GM23338 (cell line): ENCODE results near the gene MGLL. TPM values are rescaled to one million over a fixed set of nuclear protein-coding genes. Genes with fewer than 3 reads are reported as not detected.

ENCODE experiments used
- ATAC-seq: fragments of 200-7000 bp; cut with Tn5 transposase; 3 replicates; pipeline ENCODE4 v1.9.1; 2020
- DNase-seq: peaks from one replicate; pipeline ENCODE4 v3.0.0-alpha.2; 2015; ENCODE audit warnings: low spot score
- H2AFZ ChIP-seq: fragments of 200-600 bp; sonication (generic); 2 replicates; pipeline ENCODE4 v1.8.0; 2016; ENCODE audit warnings: antibody characterized with exemption, mild to moderate bottlenecking, moderate library complexity
- H3F3A ChIP-seq: fragments of 200-600 bp; sonication (generic); replicated peaks from 2 replicates; pipeline ENCODE4 v1.8.0; 2017; ENCODE audit warnings: antibody characterized with exemption, mixed run types, low read depth
- H3K27ac ChIP-seq: fragments of 200-600 bp; sonication (generic); 2 replicates; pipeline ENCODE4 v1.6.1; 2016; ENCODE audit warnings: low read depth
- H3K27me3 ChIP-seq: fragments of 200-600 bp; sonication (generic); 2 replicates; pipeline ENCODE4 v1.8.0; 2016; ENCODE audit warnings: mild to moderate bottlenecking, mixed run types, moderate library complexity; ENCODE audit not compliant: insufficient read depth
- H3K36me3 ChIP-seq: fragments of 200-600 bp; sonication (generic); 2 replicates; pipeline ENCODE4 v1.8.0; 2016; ENCODE audit warnings: mild to moderate bottlenecking; ENCODE audit not compliant: insufficient read depth
- H3K4me1 ChIP-seq: fragments of 200-600 bp; sonication (generic); 2 replicates; pipeline ENCODE4 v1.8.0; 2016; ENCODE audit warnings: mild to moderate bottlenecking, moderate library complexity; ENCODE audit not compliant: insufficient read depth
- H3K4me2 ChIP-seq: fragments of 200-600 bp; sonication (generic); 2 replicates; pipeline ENCODE4 v1.7.1; 2017; ENCODE audit warnings: mixed run types
- H3K4me3 ChIP-seq: fragments of 200-600 bp; sonication (generic); 2 replicates; pipeline ENCODE4 v1.6.1; 2016; ENCODE audit warnings: mixed run types
- H3K79me2 ChIP-seq: fragments of 200-600 bp; sonication (generic); replicated peaks from 2 replicates; pipeline ENCODE4 v1.8.0; 2017; ENCODE audit warnings: mild to moderate bottlenecking; ENCODE audit not compliant: insufficient read depth
- H3K9me2 ChIP-seq: fragments of 200-600 bp; sonication (generic); 2 replicates; pipeline ENCODE4 v1.8.0; 2017; ENCODE audit not compliant: insufficient read depth
- H4K20me1 ChIP-seq: fragments of 200-600 bp; sonication (generic); replicated peaks from 2 replicates; pipeline ENCODE4 v1.8.0; 2017; ENCODE audit warnings: mild to moderate bottlenecking; ENCODE audit not compliant: insufficient read depth
- H3K27ac Mint-ChIP-seq: 2 replicates; pipeline ENCODE4 v1.8.0; 2020; ENCODE audit warnings: inconsistent platforms, mild to moderate bottlenecking, moderate library complexity, mixed read lengths
- H3K27me3 Mint-ChIP-seq: 3 replicates; pipeline ENCODE4 v1.8.0; 2022; ENCODE audit warnings: low read depth, mild to moderate bottlenecking, moderate library complexity, mixed read lengths, inconsistent platforms; ENCODE audit not compliant: insufficient read depth, poor library complexity
- H3K36me3 Mint-ChIP-seq: 3 replicates; pipeline ENCODE4 v1.8.0; 2021; ENCODE audit warnings: low read depth, mild to moderate bottlenecking, inconsistent platforms, moderate library complexity, mixed read lengths
- H3K4me1 Mint-ChIP-seq: 3 replicates; pipeline ENCODE4 v1.8.0; 2020; ENCODE audit warnings: mild to moderate bottlenecking, inconsistent platforms, mixed read lengths
- H3K4me3 Mint-ChIP-seq: 3 replicates; pipeline ENCODE4 v1.8.0; 2021; ENCODE audit warnings: moderate library complexity, mild to moderate bottlenecking, inconsistent platforms, mixed read lengths
- H3K9me3 Mint-ChIP-seq: 3 replicates; pipeline ENCODE4 v1.8.0; 2020; ENCODE audit warnings: moderate library complexity, mild to moderate bottlenecking, inconsistent platforms, mixed read lengths
- CREB1 ChIP-seq: fragments of 250-450 bp; sonication (Bioruptor Pico); IDR thresholded peaks from 2 replicates; pipeline ENCODE4 v1.5.0; 2020; ENCODE audit warnings: low read depth, mild to moderate bottlenecking, moderate library complexity
- CTCF ChIP-seq, 2 experiments: fragments of 200-600 bp in 1 of 2; sonication (generic) in 1 of 2; conservative IDR thresholded peaks; 2 replicates each; pipeline versions ENCODE4 v1.5.1 to v1.6.1; 2016 to 2017; ENCODE audit warnings: antibody characterized with exemption in 2 of 2, low read depth in 2 of 2, mild to moderate bottlenecking in 2 of 2, moderate library complexity in 1 of 2
- ETS1 ChIP-seq: IDR thresholded peaks from 2 replicates; pipeline ENCODE4 v1.6.1; 2016; ENCODE audit warnings: antibody characterized with exemption
- EZH2 ChIP-seq: fragments of 200-600 bp; sonication (generic); IDR thresholded peaks from one replicate; pipeline ENCODE4 v1.8.0; 2017; ENCODE audit warnings: antibody characterized with exemption, mild to moderate bottlenecking, low read depth; ENCODE audit not compliant: unreplicated experiment
- EZH2phosphoT487 ChIP-seq: fragments of 200-600 bp; sonication (generic); IDR thresholded peaks from one replicate; pipeline ENCODE4 v1.8.1; 2018; ENCODE audit warnings: antibody characterized with exemption; ENCODE audit not compliant: unreplicated experiment
- JUNB ChIP-seq: IDR thresholded peaks from one replicate; pipeline ENCODE4 v1.6.1; 2016; ENCODE audit warnings: antibody characterized with exemption; ENCODE audit not compliant: unreplicated experiment
- NANOG ChIP-seq: IDR thresholded peaks from 2 replicates; pipeline ENCODE4 v1.6.1; 2016; ENCODE audit warnings: antibody characterized with exemption, borderline replicate concordance
- POLR2AphosphoS5 ChIP-seq: IDR thresholded peaks from 2 replicates; pipeline ENCODE4 v1.6.1; 2016; ENCODE audit warnings: antibody characterized with exemption, low read depth
- REST ChIP-seq: IDR thresholded peaks from one replicate; pipeline ENCODE4 v1.6.1; 2018; ENCODE audit warnings: antibody characterized with exemption; ENCODE audit not compliant: unreplicated experiment
- STAT1 ChIP-seq: IDR thresholded peaks from one replicate; pipeline ENCODE4 v1.6.1; 2016; ENCODE audit warnings: antibody characterized with exemption; ENCODE audit not compliant: unreplicated experiment
- ZNF114 ChIP-seq: fragments of 250-450 bp; sonication (Bioruptor Pico); IDR thresholded peaks from 2 replicates; pipeline ENCODE4 v1.5.0; 2020; ENCODE audit warnings: mild to moderate bottlenecking, moderate library complexity
- ZNF331 ChIP-seq: fragments of 250-450 bp; sonication (Bioruptor Pico); IDR thresholded peaks from 2 replicates; pipeline ENCODE4 v1.5.0; 2020; ENCODE audit warnings: low read depth, mild to moderate bottlenecking, moderate library complexity
- polyA plus RNA-seq: library from polyadenylated mRNA; unstranded; fragments of >200 nt; fragmentation: Nextera tagmentation; extraction: Ambion mirVana; gene quantifications from 2 replicates; pipeline ENCODE4 v1.2.1, GENCODE V29; 2016
- total RNA-seq: library from RNA; depleted of rRNA; stranded (reverse); fragments of >200 nt; shearing (Covaris generic); gene quantifications from 2 replicates; pipeline ENCODE4 v1.2.3, GENCODE V29; 2014

MGLL gene
- total and polyA plus RNA-seq, 2 experiments from 2014 or later: 0.71 to 0.83 TPM

- TF ChIP-seq REST: no peak
- TF ChIP-seq POLR2AphosphoS5: no peak
- TF ChIP-seq EZH2phosphoT487: no peak
- TF ChIP-seq CREB1 (CRISPR knock-in tag): no peak
- TF ChIP-seq CTCF (conservative IDR thresholded peaks at IDR 0.05; ENCODE audit: low read depth in 2 of 2): no peak
- TF ChIP-seq JUNB: no peak
- no peak for TF ChIP-seq ETS1
- no peak for TF ChIP-seq ZNF331 (CRISPR knock-in tag)
Measured at GRCh38 chr3:127678315-127678599, 144.1 kb downstream of the MGLL start (continued).

- H3K36me3 ChIP-seq: no peaks in the 10 kb centered on the region
- no peak for DNase-seq
- H3K4me3 ChIP-seq: no peak overlapping the region
- H3K4me2 ChIP-seq: no peak overlapping the region
- no peaks in the 10 kb centered on the region for H3K79me2 ChIP-seq
- Mint-ChIP-seq H3K36me3 (no peaks in the 10 kb centered on the region; the same call in 2 of the 3 replicates), H3K4me3 (no peak overlapping the region), H3K27ac (no peak overlapping the region), H3K9me3 (peaks cover 5% of the 10 kb centered on the region; the same call in 2 of the 3 replicates), H3K27me3 (peaks cover 15% of the 10 kb centered on the region), H3K4me1 (peaks cover 21% of the 10 kb centered on the region)
- no peaks in the 10 kb centered on the region for H3F3A ChIP-seq
- no peaks in the 10 kb centered on the region for H3K9me2 ChIP-seq
- no peaks in the 10 kb centered on the region for H4K20me1 ChIP-seq
- H3K4me1 ChIP-seq: peaks cover 5% of the 10 kb centered on the region; the same call in 1 of the 2 replicates
- no peak for ATAC-seq
- no peak overlapping the region for H3K27ac ChIP-seq
- H2AFZ ChIP-seq: no peak overlapping the region
- no peaks in the 10 kb centered on the region for H3K27me3 ChIP-seq
- no peak for TF ChIP-seq NANOG
- no peak for TF ChIP-seq EZH2
- no peak for TF ChIP-seq CREB1 (CRISPR knock-in tag)
- no peak for TF ChIP-seq ZNF114
- TF ChIP-seq ETS1: no peak
- no peak for TF ChIP-seq STAT1
- no peak for TF ChIP-seq POLR2AphosphoS5
- TF ChIP-seq REST: no peak
- no peak for TF ChIP-seq JUNB
- TF ChIP-seq ZNF331 (CRISPR knock-in tag): no peak
- no peak for TF ChIP-seq CTCF (conservative IDR thresholded peaks at IDR 0.05; ENCODE audit: low read depth in 2 of 2)
Measured at GRCh38 chr3:127677541-127678314, 144.6 kb downstream of the MGLL start.
